HEK293 (cell line): ENCODE data around the gene UBE2E1.

Experiments
- CTCF ChIA-PET: fragments of 350-600 bp; formaldehyde crosslinking; extraction: SDS; loops from one replicate; lab custom pipeline; 2021; ENCODE audit warnings: antibody characterized with exemption; lab: Yijun Ruan, JAX
- POLR2A ChIA-PET: fragments of 300-600 bp; formaldehyde crosslinking; extraction: SDS; loops from one replicate; lab custom pipeline; 2020; ENCODE audit warnings: antibody characterized with exemption, inconsistent platforms; lab: Yijun Ruan, JAX
- H3K27ac ChIP-seq: fragments of 200-500 bp; sonication (Bioruptor generic); 2 replicates; pipeline ENCODE4 v1.5.1; 2014; ENCODE audit warnings: low read depth, low read length, control low read depth, inconsistent platforms; ENCODE audit errors: extremely low read depth
- H3K36me3 ChIP-seq, 2 experiments: fragments of 200-500 bp in 1 of 2; sonication (Bioruptor generic) in 1 of 2; 1 replicate in 1 of 2; 2 replicates in 1 of 2; pipeline ENCODE4 v1.5.1; 2014 to 2017; ENCODE audit warnings: inconsistent platforms in 2 of 2, low read length in 2 of 2; ENCODE audit not compliant: control insufficient read depth in 2 of 2, insufficient read depth in 1 of 2
- H3K4me1 ChIP-seq: fragments of 200-500 bp; sonication (Bioruptor generic); 2 replicates; pipeline ENCODE4 v1.5.1; 2014; ENCODE audit warnings: mild to moderate bottlenecking, low read length, inconsistent platforms; ENCODE audit not compliant: control insufficient read depth, insufficient read depth
- H3K4me3 ChIP-seq: 2 replicates; pipeline ENCODE4 v1.5.1; 2011; ENCODE audit warnings: low read depth, mild to moderate bottlenecking, control low read depth, low read length, moderate library complexity
- H3K9me3 ChIP-seq: fragments of 200-500 bp; sonication (Bioruptor generic); 2 replicates; pipeline ENCODE4 v1.5.1; 2014; ENCODE audit warnings: low read depth, low read length, inconsistent platforms; ENCODE audit not compliant: control insufficient read depth, insufficient read depth
- AEBP2 ChIP-seq: fragments of 450-650 bp; formaldehyde crosslinking; IDR thresholded peaks from 2 replicates; pipeline ENCODE4 v1.5.1; 2016; ENCODE audit warnings: missing biosample characterization, missing genetic modification characterization, borderline replicate concordance
- BCL6B ChIP-seq: fragments of 450-650 bp; formaldehyde crosslinking; IDR thresholded peaks from 2 replicates; pipeline ENCODE4 v1.5.1; 2017; ENCODE audit warnings: missing biosample characterization, missing genetic modification characterization
- GFI1B ChIP-seq: fragments of 450-650 bp; formaldehyde crosslinking; IDR thresholded peaks from 2 replicates; pipeline ENCODE4 v1.5.1; 2016; ENCODE audit warnings: missing biosample characterization, missing genetic modification characterization
- HIC1 ChIP-seq: fragments of 450-650 bp; formaldehyde crosslinking; IDR thresholded peaks from 2 replicates; pipeline ENCODE4 v1.5.1; 2016; ENCODE audit warnings: missing biosample characterization, missing genetic modification characterization
- HOXA7 ChIP-seq: sonication (generic); formaldehyde crosslinking; IDR thresholded peaks from 2 replicates; pipeline ENCODE4 v1.8.1; 2022; ENCODE audit warnings: missing genetic modification reagents, borderline replicate concordance
- PRDM1 ChIP-seq: fragments of 450-650 bp; formaldehyde crosslinking; IDR thresholded peaks from 2 replicates; pipeline ENCODE4; 2016; ENCODE audit warnings: missing biosample characterization, missing genetic modification characterization
- ZBTB17 ChIP-seq: fragments of 450-650 bp; formaldehyde crosslinking; IDR thresholded peaks from 2 replicates; pipeline ENCODE4 v1.5.1; 2016; ENCODE audit warnings: missing biosample characterization, missing genetic modification characterization
- ZBTB8A ChIP-seq: fragments of 450-650 bp; formaldehyde crosslinking; IDR thresholded peaks from 2 replicates; pipeline ENCODE4 v1.5.1; 2016; ENCODE audit warnings: missing biosample characterization, missing genetic modification characterization
- ZEB2 ChIP-seq: fragments of 450-650 bp; formaldehyde crosslinking; IDR thresholded peaks from 2 replicates; pipeline ENCODE4 v1.5.1; 2016; ENCODE audit warnings: missing biosample characterization, missing genetic modification characterization
- ZFP37 ChIP-seq: fragments of 450-650 bp; formaldehyde crosslinking; IDR thresholded peaks from 2 replicates; pipeline ENCODE4 v1.5.1; 2016; ENCODE audit warnings: missing biosample characterization, missing genetic modification characterization
- ZNF138 ChIP-seq: fragments of 450-650 bp; formaldehyde crosslinking; IDR thresholded peaks from 2 replicates; pipeline ENCODE4 v1.5.1; 2016; ENCODE audit warnings: missing biosample characterization, missing genetic modification characterization, borderline replicate concordance
- ZNF140 ChIP-seq: fragments of 450-650 bp; formaldehyde crosslinking; IDR thresholded peaks from 2 replicates; pipeline ENCODE4 v1.5.1; 2016; ENCODE audit warnings: missing biosample characterization, missing genetic modification characterization
- ZNF169 ChIP-seq: fragments of 450-650 bp; formaldehyde crosslinking; IDR thresholded peaks from 2 replicates; pipeline ENCODE4 v1.5.1; 2016; ENCODE audit warnings: missing biosample characterization, missing genetic modification characterization
- ZNF2 ChIP-seq: fragments of 450-650 bp; formaldehyde crosslinking; IDR thresholded peaks from 2 replicates; pipeline ENCODE4 v1.5.1; 2016; ENCODE audit warnings: missing biosample characterization, missing genetic modification characterization
- ZNF214 ChIP-seq: fragments of 450-650 bp; formaldehyde crosslinking; IDR thresholded peaks from 2 replicates; pipeline ENCODE4 v1.5.1; 2017; ENCODE audit warnings: missing biosample characterization, mild to moderate bottlenecking, missing genetic modification characterization, borderline replicate concordance
- ZNF280C ChIP-seq: fragments of 450-650 bp; formaldehyde crosslinking; IDR thresholded peaks from 2 replicates; pipeline ENCODE4 v1.5.1; 2016; ENCODE audit warnings: missing biosample characterization, missing genetic modification characterization
- ZNF280D ChIP-seq: fragments of 450-650 bp; formaldehyde crosslinking; IDR thresholded peaks from 2 replicates; pipeline ENCODE4 v1.5.1; 2016; ENCODE audit warnings: missing biosample characterization, missing genetic modification characterization
- ZNF501 ChIP-seq: fragments of 450-650 bp; formaldehyde crosslinking; IDR thresholded peaks from 2 replicates; pipeline ENCODE4 v1.5.1; 2016; ENCODE audit warnings: missing biosample characterization, missing genetic modification characterization
- ZNF510 ChIP-seq: fragments of 450-650 bp; formaldehyde crosslinking; IDR thresholded peaks from 2 replicates; pipeline ENCODE4 v1.5.1; 2018; ENCODE audit warnings: mild to moderate bottlenecking, missing genetic modification characterization, missing biosample characterization; ENCODE audit not compliant: insufficient replicate concordance
- ZNF555 ChIP-seq: fragments of 450-650 bp; formaldehyde crosslinking; conservative IDR thresholded peaks from 2 replicates; pipeline ENCODE4 v1.5.1; 2017; ENCODE audit warnings: missing biosample characterization, mild to moderate bottlenecking, missing genetic modification characterization, inconsistent platforms
- ZNF692 ChIP-seq: fragments of 450-650 bp; formaldehyde crosslinking; IDR thresholded peaks from 2 replicates; pipeline ENCODE4 v1.5.1; 2016; ENCODE audit warnings: missing biosample characterization, missing genetic modification characterization
- ZNF791 ChIP-seq: fragments of 450-650 bp; formaldehyde crosslinking; IDR thresholded peaks from 2 replicates; pipeline ENCODE4 v1.5.1; 2016; ENCODE audit warnings: missing biosample characterization, missing genetic modification characterization
- ZSCAN30 ChIP-seq: fragments of 450-650 bp; IDR thresholded peaks from 2 replicates; pipeline ENCODE4 v1.5.1; 2018; ENCODE audit warnings: missing biosample characterization, mild to moderate bottlenecking, missing genetic modification characterization, moderate library complexity

UBE2E1 gene

GRCh38 chr3:23900744-23901143 lies 95.0 kb downstream of the UBE2E1 start:
- TF ChIP-seq ZNF280D (tag by site-specific recombination) (no peak), HOXA7 (CRISPR knock-in tag) (no peak), BCL6B (tag by site-specific recombination) (no peak), ZBTB17 (no peak), ZNF140 (no peak), ZNF2 (no peak), ZFP37 (tag by site-specific recombination) (no peak), AEBP2 (tag by site-specific recombination) (no peak), ZNF169 (tag by site-specific recombination) (no peak), ZBTB8A (tag by site-specific recombination) (no peak), ZNF510 (tag by site-specific recombination) (no peak)
- no peaks in the 10 kb centered on the region for H3K4me1 ChIP-seq
- ChIA-PET POLR2A (no interaction called here), CTCF (no interaction called here)
- no peak overlapping the region for H3K27ac ChIP-seq
- H3K9me3 ChIP-seq, result no peaks in the 10 kb centered on the region
- H3K4me3 ChIP-seq, result no peak overlapping the region
- peaks cover 16 to 44% of the 10 kb centered on the region in 2 experiments for H3K36me3 ChIP-seq

GRCh38 chr3:23904545-23904944 lies 98.8 kb downstream of the UBE2E1 start:
- Histone ChIP-seq H3K27ac (no peak overlapping the region), H3K4me1 (no peaks in the 10 kb centered on the region), H3K9me3 (no peaks in the 10 kb centered on the region), H3K36me3 (peaks cover 14 to 35% of the 10 kb centered on the region in 2 experiments; a peak in 2 of 3 replicates), H3K4me3 (no peak overlapping the region)
- ChIA-PET POLR2A (interaction anchor here (1.0 kb wide), 1 partner anchor 12 kb away, joined by 4 read pairs; the partner anchor contains the start of genes NKIRAS1 and RPL15), CTCF (interaction anchor here (1.0 kb wide), 1 partner anchor 16 kb away, joined by 4 read pairs; no protein-coding TSS in a partner anchor)
- TF ChIP-seq GFI1B (tag by site-specific recombination) (no peak), ZNF138 (tag by site-specific recombination) (no peak), ZNF501 (tag by site-specific recombination) (no peak), ZNF692 (tag by site-specific recombination) (no peak), ZNF280C (tag by site-specific recombination) (no peak), ZNF214 (tag by site-specific recombination) (no peak), ZSCAN30 (no peak), ZEB2 (no peak), ZNF791 (tag by site-specific recombination) (no peak), ZNF555 (tag by site-specific recombination) (no peak), HIC1 (tag by site-specific recombination) (no peak), PRDM1 (no peak)
